CD14-positive monocyte (primary cell): ENCODE measurements around the gene NEO1. TPM values are rescaled to one million over a fixed set of nuclear protein-coding genes. Genes with fewer than 3 reads are reported as not detected.
A peak's percentile ranks its signal among the peaks of the same experiment; 100 is the strongest.

Experiments
- DNase-seq, 3 donors: peaks; one replicate each; pipeline ENCODE4 v3.0.0-alpha.2; 2011 to 2022
- H2AFZ ChIP-seq: 2 replicates; pipeline ENCODE4 v1.6.0; 2012; ENCODE audit warnings: mild to moderate bottlenecking, low read depth, low read length, inconsistent platforms; ENCODE audit not compliant: insufficient read depth, poor library complexity, severe bottlenecking
- H3K27ac ChIP-seq, 2 donors: 1 replicate in 1 of 2; 2 replicates in 1 of 2; pipeline ENCODE4 v1.5.1; 2012 to 2013; ENCODE audit warnings: low read length in 2 of 2, control low read depth in 1 of 2, inconsistent platforms in 1 of 2, low read depth in 1 of 2, mild to moderate bottlenecking in 1 of 2
- H3K27me3 ChIP-seq, 2 donors: one replicate each; pipeline versions ENCODE4 v1.6.0 to v1.6.1; 2011 to 2013; ENCODE audit warnings: low read length in 2 of 2; ENCODE audit not compliant: control insufficient read depth in 2 of 2, insufficient read depth in 2 of 2
- H3K36me3 ChIP-seq, 2 donors: replicated peaks in 1 of 2; 1 replicate in 1 of 2; 2 replicates in 1 of 2; pipeline versions ENCODE4 v1.5.1 to v1.6.1; 2012 to 2013; ENCODE audit warnings: low read length in 2 of 2, control low read depth in 1 of 2, inconsistent platforms in 1 of 2, mild to moderate bottlenecking in 1 of 2; ENCODE audit not compliant: insufficient read depth in 2 of 2, control insufficient read depth in 1 of 2
- H3K4me1 ChIP-seq, 2 donors: 1 replicate in 1 of 2; 2 replicates in 1 of 2; pipeline versions ENCODE4 v1.5.1 to v1.6.1; 2012 to 2013; ENCODE audit warnings: low read length in 2 of 2, control low read depth in 1 of 2, inconsistent platforms in 1 of 2, mild to moderate bottlenecking in 1 of 2, moderate library complexity in 1 of 2; ENCODE audit not compliant: insufficient read depth in 2 of 2, control insufficient read depth in 1 of 2
- H3K4me2 ChIP-seq: replicated peaks from 2 replicates; pipeline ENCODE3; 2012; ENCODE audit warnings: low read length, moderate library complexity, mild to moderate bottlenecking; ENCODE audit not compliant: poor library complexity, severe bottlenecking; ENCODE audit errors: extremely low read depth
- H3K4me3 ChIP-seq, 3 experiments: fragments of 200-600 bp in 1 of 3; sonication (generic) in 1 of 3; replicated peaks in 1 of 3; 1 replicate in 2 of 3; 2 replicates in 1 of 3; pipeline ENCODE4 v1.5.1; 2011 to 2013; ENCODE audit warnings: low read length in 3 of 3, mild to moderate bottlenecking in 3 of 3, control low read depth in 2 of 3, low read depth in 2 of 3, inconsistent platforms in 1 of 3, moderate library complexity in 1 of 3
- H3K79me2 ChIP-seq: 2 replicates; pipeline ENCODE4 v1.6.0; 2012; ENCODE audit warnings: mild to moderate bottlenecking, control low read depth, inconsistent platforms, low read length, moderate library complexity; ENCODE audit not compliant: insufficient read depth
- H3K9ac ChIP-seq: 2 replicates; pipeline ENCODE4 v1.6.0; 2017; ENCODE audit warnings: low read length, mild to moderate bottlenecking; ENCODE audit not compliant: insufficient read depth, poor library complexity, severe bottlenecking
- H3K9me3 ChIP-seq, 2 donors: replicated peaks in 1 of 2; 1 replicate in 1 of 2; 2 replicates in 1 of 2; pipeline versions ENCODE4 v1.5.1 to v1.6.1; 2012 to 2013; ENCODE audit warnings: low read length in 2 of 2, control low read depth in 1 of 2; ENCODE audit not compliant: control insufficient read depth in 1 of 2, insufficient read depth in 1 of 2
- H4K20me1 ChIP-seq: 2 replicates; pipeline ENCODE4 v1.6.0; 2012; ENCODE audit warnings: mild to moderate bottlenecking, low read length, control low read depth, moderate library complexity; ENCODE audit not compliant: insufficient read depth
- H3K27ac Mint-ChIP-seq, 7 donors: one replicate each; pipeline ENCODE4 v1.8.0; 2020; ENCODE audit warnings: mild to moderate bottlenecking in 7 of 7, mixed read lengths in 7 of 7, moderate library complexity in 6 of 7, inconsistent platforms in 2 of 7
- H3K27me3 Mint-ChIP-seq, 3 donors: one replicate each; pipeline ENCODE4 v1.8.0; 2021 to 2022; ENCODE audit warnings: low read depth in 3 of 3, mild to moderate bottlenecking in 3 of 3, mixed read lengths in 3 of 3, moderate library complexity in 3 of 3, inconsistent platforms in 1 of 3
- H3K36me3 Mint-ChIP-seq, 2 donors: one replicate each; pipeline ENCODE4 v1.8.0; 2020; ENCODE audit warnings: mixed read lengths in 2 of 2, inconsistent platforms in 1 of 2, mild to moderate bottlenecking in 1 of 2
- H3K4me1 Mint-ChIP-seq: one replicate; pipeline ENCODE4 v1.8.0; 2020; ENCODE audit warnings: mild to moderate bottlenecking, mixed read lengths
- H3K4me3 Mint-ChIP-seq, 2 donors: one replicate each; pipeline ENCODE4 v1.8.0; 2020; ENCODE audit warnings: mild to moderate bottlenecking in 2 of 2, mixed read lengths in 2 of 2, moderate library complexity in 1 of 2
- H3K9me3 Mint-ChIP-seq, 7 donors: one replicate each; pipeline ENCODE4 v1.8.0; 2020 to 2022; ENCODE audit warnings: mixed read lengths in 7 of 7, mild to moderate bottlenecking in 6 of 7, moderate library complexity in 6 of 7, inconsistent platforms in 2 of 7
- WGBS: methylation state at CpG from one replicate; pipeline ENCODE4 v1.1.5; 2013; ENCODE audit warnings: missing lambda C conversion rate; ENCODE audit not compliant: insufficient coverage; 5-methylcytosine and 5-hydroxymethylcytosine counted together
- intact Hi-C, 2 donors: fragments of 100-400 bp; cut with micrococcal nuclease; formaldehyde crosslinking; loops; one replicate each; pipeline versions ENCODE4 v1.15.0 to v1.15.1; 2023
- polyA minus RNA-seq: library from RNA; depleted of rRNA, polyadenylated mRNA; stranded (reverse); fragments of >200 nt; gene quantifications from 2 replicates; pipeline ENCODE4 v1.2.3, GENCODE V29; 2012
- polyA plus RNA-seq, 3 donors: library from polyadenylated mRNA; depleted of rRNA in 1 of 3; unstranded in 2 of 3; stranded (reverse) in 1 of 3; fragments of 300-500 nt in 2 of 3; fragments of >200 nt in 1 of 3; fragmentation: Illumina TruSeq in 2 of 3; gene quantifications; 1 replicate in 2 of 3; 2 replicates in 1 of 3; pipeline ENCODE4 v1.2.3, GENCODE V29; 2012 to 2021
- total RNA-seq, 12 experiments: library from RNA in 1 of 12; stranded (reverse) in 1 of 12; fragments of 120-200 nt in 1 of 12; gene quantifications; one replicate each; pipeline ENCODE4 v1.2.4 and lab custom pipeline; 2013 to 2026; ENCODE audit warnings: mixed read lengths in 6 of 12, inconsistent platforms in 1 of 12
- TF ChIP-seq, protein P1 (sequence below): fragments of 200-600 bp; IDR thresholded peaks from one replicate; pipeline ENCODE4 v1.8.0; 2022; ENCODE audit warnings: antibody characterized with exemption, mild to moderate bottlenecking

The NEO1 gene, protein sequence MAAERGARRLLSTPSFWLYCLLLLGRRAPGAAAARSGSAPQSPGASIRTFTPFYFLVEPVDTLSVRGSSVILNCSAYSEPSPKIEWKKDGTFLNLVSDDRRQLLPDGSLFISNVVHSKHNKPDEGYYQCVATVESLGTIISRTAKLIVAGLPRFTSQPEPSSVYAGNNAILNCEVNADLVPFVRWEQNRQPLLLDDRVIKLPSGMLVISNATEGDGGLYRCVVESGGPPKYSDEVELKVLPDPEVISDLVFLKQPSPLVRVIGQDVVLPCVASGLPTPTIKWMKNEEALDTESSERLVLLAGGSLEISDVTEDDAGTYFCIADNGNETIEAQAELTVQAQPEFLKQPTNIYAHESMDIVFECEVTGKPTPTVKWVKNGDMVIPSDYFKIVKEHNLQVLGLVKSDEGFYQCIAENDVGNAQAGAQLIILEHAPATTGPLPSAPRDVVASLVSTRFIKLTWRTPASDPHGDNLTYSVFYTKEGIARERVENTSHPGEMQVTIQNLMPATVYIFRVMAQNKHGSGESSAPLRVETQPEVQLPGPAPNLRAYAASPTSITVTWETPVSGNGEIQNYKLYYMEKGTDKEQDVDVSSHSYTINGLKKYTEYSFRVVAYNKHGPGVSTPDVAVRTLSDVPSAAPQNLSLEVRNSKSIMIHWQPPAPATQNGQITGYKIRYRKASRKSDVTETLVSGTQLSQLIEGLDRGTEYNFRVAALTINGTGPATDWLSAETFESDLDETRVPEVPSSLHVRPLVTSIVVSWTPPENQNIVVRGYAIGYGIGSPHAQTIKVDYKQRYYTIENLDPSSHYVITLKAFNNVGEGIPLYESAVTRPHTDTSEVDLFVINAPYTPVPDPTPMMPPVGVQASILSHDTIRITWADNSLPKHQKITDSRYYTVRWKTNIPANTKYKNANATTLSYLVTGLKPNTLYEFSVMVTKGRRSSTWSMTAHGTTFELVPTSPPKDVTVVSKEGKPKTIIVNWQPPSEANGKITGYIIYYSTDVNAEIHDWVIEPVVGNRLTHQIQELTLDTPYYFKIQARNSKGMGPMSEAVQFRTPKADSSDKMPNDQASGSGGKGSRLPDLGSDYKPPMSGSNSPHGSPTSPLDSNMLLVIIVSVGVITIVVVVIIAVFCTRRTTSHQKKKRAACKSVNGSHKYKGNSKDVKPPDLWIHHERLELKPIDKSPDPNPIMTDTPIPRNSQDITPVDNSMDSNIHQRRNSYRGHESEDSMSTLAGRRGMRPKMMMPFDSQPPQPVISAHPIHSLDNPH (N-terminal part only)
- 0.06 TPM for total RNA-seq (2013)
- polyA plus RNA-seq: under 1 TPM in 2 of 3 donors, not detected in 1; 0.03 to 0.06 TPM
- under 0.01 and 0.14 TPM in 2 replicates for polyA minus RNA-seq
- 0.08 to 9.2 (median 0.39) reads per million in 11 experiments for total RNA-seq (lab: John Stamatoyannopoulos, UW)

DNA sequence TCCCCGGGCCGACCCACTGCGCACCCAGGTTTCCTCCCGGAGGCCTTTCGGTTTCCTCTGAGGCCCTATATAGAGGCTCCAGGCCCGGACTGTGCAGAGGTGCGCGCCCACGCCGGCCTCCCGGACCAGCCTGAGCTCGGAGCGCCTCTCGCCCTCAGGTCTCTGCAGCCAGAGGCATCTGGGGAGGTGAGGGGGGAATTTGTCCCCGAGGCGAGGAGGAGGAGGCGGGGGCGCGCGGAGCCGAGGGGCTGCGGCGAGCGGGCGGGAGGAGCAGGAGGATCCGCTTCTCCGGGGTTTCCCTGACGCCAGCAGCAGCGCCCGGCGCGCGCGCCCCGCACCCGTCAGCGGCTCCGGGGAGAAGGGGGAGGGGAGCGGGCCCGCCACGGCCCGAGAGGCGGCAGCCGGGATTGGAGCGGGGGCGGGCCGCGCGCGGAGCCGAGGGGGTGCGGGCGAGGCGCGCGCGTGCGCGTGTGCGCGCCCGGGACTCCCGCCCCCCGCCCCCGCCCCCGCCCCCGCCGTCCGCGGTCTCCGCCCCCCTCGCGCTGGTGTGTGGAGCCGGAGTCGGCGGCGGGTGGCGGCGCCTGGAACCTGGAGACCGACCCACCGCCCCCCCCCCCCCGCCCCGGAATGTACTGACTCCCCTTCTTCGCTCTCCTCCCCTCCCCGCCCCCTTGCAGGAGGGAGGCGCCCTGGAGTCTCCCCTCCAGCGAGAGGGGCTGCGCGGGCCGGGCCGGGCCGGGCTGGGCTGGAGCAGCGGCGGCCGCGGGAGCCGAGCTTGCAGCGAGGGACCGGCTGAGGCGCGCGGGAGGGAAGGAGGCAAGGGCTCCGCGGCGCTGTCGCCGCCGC is at the start of gene NEO1:
Gene NEO1, plus strand, starts transcription at position 657 of the 846 bp plus-strand sequence. CDS start 213 bp downstream, outside the sequence.
- H3K4me1 ChIP-seq: peaks cover 10 to 16% of the 10 kb centered on the region in 2 donors
- no peaks in the 10 kb centered on the region for H4K20me1 ChIP-seq
- Mint-ChIP-seq H3K36me3 (peaks cover 0 to 2% of the 10 kb centered on the region in 2 donors), H3K9me3 (peaks cover 0 to 6% (median 2%) of the 10 kb centered on the region in 7 donors), H3K4me3 (peak within 1 kb of the TSS; percentile 73 to 83), H3K27me3 (peaks cover 34 to 45% (median 39%) of the 10 kb centered on the region in 3 donors), H3K27ac (no peak within 1 kb of the TSS), H3K4me1 (peaks cover 8% of the 10 kb centered on the region)
- H3K27me3 ChIP-seq: peaks cover 78 to 91% of the 10 kb centered on the region in 2 donors
- no peaks in the 10 kb centered on the region for H3K36me3 ChIP-seq
- intact Hi-C loops: no loop called here
- peak within 1 kb of the TSS; percentile 73 for H3K4me2 ChIP-seq
- H3K9me3 ChIP-seq: peaks cover 0 to 22% of the 10 kb centered on the region in 2 donors
- TF ChIP-seq, protein P1, sequence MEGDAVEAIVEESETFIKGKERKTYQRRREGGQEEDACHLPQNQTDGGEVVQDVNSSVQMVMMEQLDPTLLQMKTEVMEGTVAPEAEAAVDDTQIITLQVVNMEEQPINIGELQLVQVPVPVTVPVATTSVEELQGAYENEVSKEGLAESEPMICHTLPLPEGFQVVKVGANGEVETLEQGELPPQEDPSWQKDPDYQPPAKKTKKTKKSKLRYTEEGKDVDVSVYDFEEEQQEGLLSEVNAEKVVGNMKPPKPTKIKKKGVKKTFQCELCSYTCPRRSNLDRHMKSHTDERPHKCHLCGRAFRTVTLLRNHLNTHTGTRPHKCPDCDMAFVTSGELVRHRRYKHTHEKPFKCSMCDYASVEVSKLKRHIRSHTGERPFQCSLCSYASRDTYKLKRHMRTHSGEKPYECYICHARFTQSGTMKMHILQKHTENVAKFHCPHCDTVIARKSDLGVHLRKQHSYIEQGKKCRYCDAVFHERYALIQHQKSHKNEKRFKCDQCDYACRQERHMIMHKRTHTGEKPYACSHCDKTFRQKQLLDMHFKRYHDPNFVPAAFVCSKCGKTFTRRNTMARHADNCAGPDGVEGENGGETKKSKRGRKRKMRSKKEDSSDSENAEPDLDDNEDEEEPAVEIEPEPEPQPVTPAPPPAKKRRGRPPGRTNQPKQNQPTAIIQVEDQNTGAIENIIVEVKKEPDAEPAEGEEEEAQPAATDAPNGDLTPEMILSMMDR: no peak
- H3K27ac ChIP-seq: no peak within 1 kb of the TSS
- H3K79me2 ChIP-seq: no peaks in the 10 kb centered on the region
- peak within 1 kb of the TSS; percentile 50 for H2AFZ ChIP-seq
- H3K4me3 ChIP-seq: peak within 1 kb of the TSS; percentile 18 to 67 (median 22)
- under 1% methylated on average over 74 of the region's 108 CpGs for WGBS
- peak in 1 of 3 donors; percentile 15 for DNase-seq
- H3K9ac ChIP-seq: no peak within 1 kb of the TSS
